ENCODE measurements around the gene ELF1. TPM values are rescaled to one million over a fixed set of nuclear protein-coding genes. Genes with fewer than 3 reads are reported as not detected.
A peak's percentile ranks its signal among the peaks of the same experiment; 100 is the strongest.

Gene ELF1
- total RNA-seq, 2 donors from 2014 or later: 72.2 to 120 TPM

DNA sequence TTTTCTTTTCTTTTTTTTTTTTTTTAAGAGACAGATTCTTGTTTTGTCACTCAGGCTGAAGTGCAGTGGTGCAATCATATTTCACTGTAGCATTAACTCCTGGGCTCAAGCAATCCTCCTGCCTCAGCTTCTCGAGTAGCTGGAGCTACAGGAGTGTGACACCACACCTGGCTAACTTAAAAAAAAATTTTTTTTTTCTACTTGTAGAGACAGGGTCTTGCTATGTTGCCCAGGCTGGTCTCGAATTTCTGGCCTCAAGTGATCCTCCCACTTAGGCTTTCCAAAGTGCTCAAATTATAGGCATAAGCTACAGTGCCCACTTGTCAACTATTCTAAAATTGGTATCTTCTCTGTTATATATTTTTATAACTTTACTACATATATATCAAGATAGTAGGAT lies 6.6 kb downstream of the ELF1 start:
- Histone ChIP-seq H3K27me3 (no peaks in the 10 kb centered on the region), H3K9ac (ENCODE audit: low read depth in 2 of 2, low read length in 2 of 2) (no peak overlapping the region), H3K4me1 (peaks cover 2% of the 10 kb centered on the region), H3K27ac (no peak overlapping the region), H3K9me3 (no peaks in the 10 kb centered on the region), H3K36me3 (no peaks in the 10 kb centered on the region), H3K4me3 (no peak overlapping the region)
- intact Hi-C loops (cut with DNase I): no loop called here
- no peak for DNase-seq
- TF ChIP-seq, protein P1, sequence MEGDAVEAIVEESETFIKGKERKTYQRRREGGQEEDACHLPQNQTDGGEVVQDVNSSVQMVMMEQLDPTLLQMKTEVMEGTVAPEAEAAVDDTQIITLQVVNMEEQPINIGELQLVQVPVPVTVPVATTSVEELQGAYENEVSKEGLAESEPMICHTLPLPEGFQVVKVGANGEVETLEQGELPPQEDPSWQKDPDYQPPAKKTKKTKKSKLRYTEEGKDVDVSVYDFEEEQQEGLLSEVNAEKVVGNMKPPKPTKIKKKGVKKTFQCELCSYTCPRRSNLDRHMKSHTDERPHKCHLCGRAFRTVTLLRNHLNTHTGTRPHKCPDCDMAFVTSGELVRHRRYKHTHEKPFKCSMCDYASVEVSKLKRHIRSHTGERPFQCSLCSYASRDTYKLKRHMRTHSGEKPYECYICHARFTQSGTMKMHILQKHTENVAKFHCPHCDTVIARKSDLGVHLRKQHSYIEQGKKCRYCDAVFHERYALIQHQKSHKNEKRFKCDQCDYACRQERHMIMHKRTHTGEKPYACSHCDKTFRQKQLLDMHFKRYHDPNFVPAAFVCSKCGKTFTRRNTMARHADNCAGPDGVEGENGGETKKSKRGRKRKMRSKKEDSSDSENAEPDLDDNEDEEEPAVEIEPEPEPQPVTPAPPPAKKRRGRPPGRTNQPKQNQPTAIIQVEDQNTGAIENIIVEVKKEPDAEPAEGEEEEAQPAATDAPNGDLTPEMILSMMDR (IDR thresholded peaks at IDR 0.05): no peak

DNA sequence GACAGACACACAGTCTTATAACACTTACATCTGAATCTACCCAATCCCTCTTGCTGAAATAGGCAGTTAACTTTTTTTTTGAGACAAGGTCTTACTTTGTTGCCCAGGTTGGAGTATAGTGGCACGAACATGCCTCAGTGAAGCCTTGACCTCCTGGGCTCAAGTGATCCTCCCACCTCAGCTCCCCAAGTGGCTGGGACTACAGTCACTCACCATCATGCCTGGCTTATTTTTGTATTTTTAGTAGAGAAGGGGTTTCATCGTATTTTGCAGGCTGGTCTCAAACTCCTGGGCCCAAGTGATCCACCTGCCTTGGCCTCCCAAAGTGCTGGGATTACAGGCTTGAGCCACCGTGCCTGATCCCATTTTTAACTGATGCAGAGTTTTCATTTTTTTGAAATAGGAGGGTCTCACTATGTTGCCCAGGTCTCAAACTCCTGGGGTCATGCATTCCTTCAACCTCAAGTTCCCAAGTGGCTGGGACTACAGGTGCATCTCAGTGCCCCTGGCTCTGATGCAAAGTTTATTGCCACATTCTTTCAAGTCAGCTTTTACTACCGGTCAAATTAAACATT lies 7.6 kb downstream of the ELF1 start:
- Histone ChIP-seq H3K4me3 (no peak overlapping the region), H3K4me1 (peaks cover 4% of the 10 kb centered on the region), H3K27me3 (no peaks in the 10 kb centered on the region), H3K27ac (no peak overlapping the region), H3K36me3 (no peaks in the 10 kb centered on the region), H3K9me3 (no peaks in the 10 kb centered on the region), H3K9ac (ENCODE audit: low read depth in 2 of 2, low read length in 2 of 2) (no peak overlapping the region)
- DNase-seq: no peak
- TF ChIP-seq, protein P1 (IDR thresholded peaks at IDR 0.05): no peak
- intact Hi-C loops (cut with DNase I): no loop called here

DNA sequence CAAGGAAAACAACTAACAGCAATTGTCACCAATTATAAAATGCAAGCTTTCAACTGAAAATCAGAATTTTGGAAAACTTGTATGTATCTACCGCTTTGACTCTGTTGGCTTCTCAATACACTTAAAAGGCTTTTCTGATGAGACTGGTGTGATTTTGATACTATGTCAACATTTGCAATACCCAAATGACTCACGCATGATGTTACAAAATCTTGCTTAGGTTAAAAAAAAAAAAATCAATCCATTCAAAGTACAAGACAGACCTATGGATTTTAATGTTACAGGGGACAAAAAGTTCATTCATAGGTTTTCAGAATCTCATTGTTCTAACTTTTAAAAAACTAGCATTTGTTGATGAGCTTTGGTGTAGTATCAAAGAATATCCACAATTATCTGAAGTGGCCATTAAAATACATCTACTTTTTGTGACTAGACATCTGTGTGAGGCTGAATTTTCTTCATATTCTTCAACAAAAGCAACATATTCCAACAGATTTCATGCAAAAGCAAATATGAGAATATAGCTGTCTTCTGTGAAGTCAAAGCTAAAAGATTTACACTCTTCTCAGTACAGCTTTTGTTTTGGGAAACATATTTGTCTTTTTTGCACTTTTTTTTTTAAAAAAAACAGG lies 10.7 kb downstream of the ELF1 start:
- H3K9me3 ChIP-seq: no peaks in the 10 kb centered on the region
- no peaks in the 10 kb centered on the region for H3K36me3 ChIP-seq
- no peak overlapping the region for H3K9ac ChIP-seq (ENCODE audit: low read depth in 2 of 2, low read length in 2 of 2)
- DNase-seq: no peak
- intact Hi-C loops (cut with DNase I): no loop called here
- no peaks in the 10 kb centered on the region for H3K27me3 ChIP-seq
- H3K27ac ChIP-seq: peak overlapping the region; percentile 9
- TF ChIP-seq, protein P1 (IDR thresholded peaks at IDR 0.05): no peak
- H3K4me3 ChIP-seq: no peak overlapping the region
- H3K4me1 ChIP-seq: peaks cover 7% of the 10 kb centered on the region

GRCh38 chr13:41007744-41008128 lies 11.4 kb downstream of the ELF1 start:
- Histone ChIP-seq H3K27ac (no peak overlapping the region), H3K4me1 (peaks cover 8% of the 10 kb centered on the region), H3K9ac (ENCODE audit: low read depth in 2 of 2, low read length in 2 of 2) (no peak overlapping the region), H3K36me3 (no peaks in the 10 kb centered on the region), H3K9me3 (no peaks in the 10 kb centered on the region), H3K27me3 (no peaks in the 10 kb centered on the region), H3K4me3 (no peak overlapping the region)
- no peak for DNase-seq
- intact Hi-C loops (cut with DNase I): no loop called here
- TF ChIP-seq, protein P1 (IDR thresholded peaks at IDR 0.05): no peak

GRCh38 chr13:41006978-41007743 lies 12.0 kb downstream of the ELF1 start:
- H3K27ac ChIP-seq: peak overlapping the region; percentile 16
- no peaks in the 10 kb centered on the region for H3K27me3 ChIP-seq
- TF ChIP-seq, protein P1 (IDR thresholded peaks at IDR 0.05): no peak
- no peaks in the 10 kb centered on the region for H3K9me3 ChIP-seq
- no peak overlapping the region for H3K9ac ChIP-seq (ENCODE audit: low read depth in 2 of 2, low read length in 2 of 2)
- DNase-seq: no peak
- H3K4me1 ChIP-seq: peaks cover 8% of the 10 kb centered on the region
- no peaks in the 10 kb centered on the region for H3K36me3 ChIP-seq
- no peak overlapping the region for H3K4me3 ChIP-seq
- intact Hi-C loops (cut with DNase I): no loop called here
